GM12873 (cell line): ENCODE results near the gene EPHA8.

ENCODE experiments used
- TF ChIP-seq, protein P1 (sequence below): IDR thresholded peaks from 2 replicates; pipeline ENCODE4 v1.5.1; 2012; ENCODE audit warnings: low read depth, mild to moderate bottlenecking, moderate library complexity, low read length, control low read depth; ENCODE audit not compliant: insufficient read depth; ENCODE audit errors: missing control alignments

Gene EPHA8

DNA sequence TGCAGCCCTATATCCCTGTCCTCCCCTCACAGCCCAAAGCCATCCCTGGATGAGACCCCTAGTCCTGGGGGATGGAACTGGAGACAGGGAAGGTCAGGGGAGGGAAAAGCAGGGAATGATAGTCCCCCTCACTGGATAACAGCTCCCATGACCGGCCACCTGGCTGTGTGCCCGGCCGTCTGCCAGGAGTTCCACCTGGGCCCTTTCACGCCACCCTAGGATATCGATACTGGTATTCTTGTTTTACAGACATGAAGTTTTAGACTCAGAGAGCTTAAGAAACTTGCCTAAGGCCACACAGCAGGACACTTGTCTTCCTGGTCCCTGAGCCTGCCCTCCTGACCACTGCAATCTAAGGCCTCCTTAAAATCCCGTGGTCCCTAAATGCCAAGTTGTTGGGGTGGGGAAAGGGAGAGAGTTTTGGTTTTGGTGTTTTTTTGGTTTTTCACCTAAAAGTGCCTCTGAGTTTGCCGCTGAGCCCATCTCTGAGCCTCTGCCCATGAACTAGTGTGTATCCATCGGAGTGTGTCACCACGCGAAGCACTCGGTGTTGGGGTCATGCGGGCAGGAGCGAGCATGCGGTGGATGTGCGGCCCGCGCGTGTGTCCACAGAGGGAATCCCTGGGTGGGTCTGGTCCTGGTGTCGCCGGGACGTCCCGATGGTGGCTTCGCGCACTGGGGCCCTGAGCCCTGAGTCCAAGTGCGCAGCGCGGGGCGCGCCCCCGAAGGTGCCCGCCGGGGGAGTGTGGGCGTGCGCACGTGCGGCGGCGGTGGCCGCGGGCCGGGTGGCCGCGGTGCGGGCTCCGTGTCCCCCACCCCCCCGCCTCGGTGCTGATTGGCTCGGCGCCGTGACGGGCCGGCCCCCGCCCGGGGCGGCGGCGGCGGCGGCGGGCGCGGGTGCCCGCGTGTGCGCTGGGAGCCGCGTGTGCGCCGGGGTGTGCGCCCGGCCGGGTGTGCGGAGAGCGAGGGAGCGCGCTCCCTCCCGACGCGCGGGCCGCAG is at the start of gene EPHA8:
Gene EPHA8 (plus strand): TSS at position 906 of the 1,000 bp plus-strand sequence. CDS start 147 bp downstream, outside the sequence.
- TF ChIP-seq, protein P1, sequence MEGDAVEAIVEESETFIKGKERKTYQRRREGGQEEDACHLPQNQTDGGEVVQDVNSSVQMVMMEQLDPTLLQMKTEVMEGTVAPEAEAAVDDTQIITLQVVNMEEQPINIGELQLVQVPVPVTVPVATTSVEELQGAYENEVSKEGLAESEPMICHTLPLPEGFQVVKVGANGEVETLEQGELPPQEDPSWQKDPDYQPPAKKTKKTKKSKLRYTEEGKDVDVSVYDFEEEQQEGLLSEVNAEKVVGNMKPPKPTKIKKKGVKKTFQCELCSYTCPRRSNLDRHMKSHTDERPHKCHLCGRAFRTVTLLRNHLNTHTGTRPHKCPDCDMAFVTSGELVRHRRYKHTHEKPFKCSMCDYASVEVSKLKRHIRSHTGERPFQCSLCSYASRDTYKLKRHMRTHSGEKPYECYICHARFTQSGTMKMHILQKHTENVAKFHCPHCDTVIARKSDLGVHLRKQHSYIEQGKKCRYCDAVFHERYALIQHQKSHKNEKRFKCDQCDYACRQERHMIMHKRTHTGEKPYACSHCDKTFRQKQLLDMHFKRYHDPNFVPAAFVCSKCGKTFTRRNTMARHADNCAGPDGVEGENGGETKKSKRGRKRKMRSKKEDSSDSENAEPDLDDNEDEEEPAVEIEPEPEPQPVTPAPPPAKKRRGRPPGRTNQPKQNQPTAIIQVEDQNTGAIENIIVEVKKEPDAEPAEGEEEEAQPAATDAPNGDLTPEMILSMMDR: no peak

DNA sequence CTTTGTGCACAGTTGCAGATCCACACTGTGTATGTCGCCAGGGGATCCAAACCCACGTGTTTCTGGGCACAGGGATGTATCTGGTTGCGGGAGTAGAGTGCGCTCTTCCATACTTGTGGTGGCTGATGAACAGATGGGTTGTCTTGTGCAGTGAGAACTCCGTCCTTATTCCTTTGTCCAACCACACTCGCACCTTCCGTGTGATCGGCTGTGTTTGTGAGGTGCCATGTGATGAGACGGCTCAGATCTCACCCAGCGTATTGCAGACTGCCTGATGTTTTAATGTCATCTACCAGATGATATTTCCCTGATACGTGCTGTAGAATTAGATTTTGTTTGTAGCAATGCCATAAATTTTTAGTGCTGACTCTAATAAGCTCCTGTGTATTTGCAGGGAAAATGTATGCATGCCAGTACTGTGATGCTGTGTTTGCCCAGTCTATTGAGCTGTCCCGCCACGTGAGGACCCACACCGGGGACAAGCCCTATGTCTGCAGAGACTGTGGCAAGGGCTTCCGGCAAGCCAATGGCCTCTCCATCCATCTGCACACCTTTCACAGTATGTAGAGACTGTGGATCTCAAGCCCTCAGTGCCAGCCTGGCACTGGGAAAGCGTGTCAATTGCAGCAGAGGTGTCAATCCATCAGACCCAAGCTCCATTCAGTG is 46.2 kb upstream of the EPHA8 start:
- TF ChIP-seq, protein P1: no peak

DNA sequence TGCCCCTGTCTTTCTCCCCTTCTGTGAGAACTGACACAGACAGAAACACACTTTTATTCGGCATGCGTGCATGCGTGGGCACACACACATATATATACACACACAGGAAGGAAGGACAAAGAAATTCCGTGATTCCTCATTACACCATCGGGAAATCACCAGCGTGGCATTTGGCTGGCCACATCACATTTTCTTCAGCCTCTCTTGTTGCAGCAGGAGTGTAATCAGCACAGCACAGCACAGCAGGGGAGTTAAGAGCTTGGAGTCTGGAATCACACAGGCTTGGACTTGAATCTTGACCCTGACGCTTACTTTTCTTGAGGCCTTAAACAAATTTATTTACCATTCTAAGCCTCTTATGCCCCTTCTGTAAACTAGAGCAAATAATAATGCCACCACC is 45.3 kb upstream of the EPHA8 start:
- TF ChIP-seq, protein P1: no peak

DNA sequence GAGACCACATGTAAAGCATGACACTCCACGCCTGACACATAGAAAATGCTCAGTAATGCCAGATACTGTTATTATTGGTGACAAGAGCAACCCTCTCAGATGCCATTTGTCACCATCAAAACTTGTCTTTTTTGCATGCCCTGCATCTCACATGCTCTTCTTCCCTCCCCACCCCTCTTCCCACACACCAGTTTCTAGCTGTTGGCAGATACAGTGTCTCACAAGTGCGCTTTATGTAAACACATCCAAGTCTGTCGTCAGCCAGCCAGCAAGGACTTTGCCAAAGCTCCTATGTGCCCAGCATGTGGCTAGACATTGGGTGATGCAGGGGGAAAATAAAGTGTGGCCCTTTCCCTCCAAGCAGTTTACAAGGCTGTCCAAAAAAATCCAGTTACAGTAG is 44.9 kb upstream of the EPHA8 start:
- TF ChIP-seq, protein P1: no peak

DNA sequence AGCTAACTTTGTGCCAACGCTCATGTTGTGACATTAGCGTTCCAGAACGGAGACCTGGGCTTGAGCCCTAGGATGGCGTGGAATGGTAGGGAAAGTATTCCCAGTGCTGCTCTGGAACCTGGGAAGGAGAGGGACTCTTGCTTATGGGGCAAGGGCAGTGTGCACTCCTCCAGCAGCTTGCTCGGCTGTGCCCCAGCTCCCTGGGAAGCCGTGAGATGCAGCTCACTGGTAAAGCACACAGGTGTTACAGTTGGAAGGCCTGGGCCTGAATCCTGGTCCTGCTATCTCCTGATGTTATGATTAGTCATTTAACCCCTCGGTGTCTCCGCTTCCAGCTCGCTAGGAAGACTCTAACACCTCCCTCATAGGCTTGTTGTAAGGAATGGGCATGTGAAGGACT is 42.4 kb upstream of the EPHA8 start:
- TF ChIP-seq, protein P1: no peak

DNA sequence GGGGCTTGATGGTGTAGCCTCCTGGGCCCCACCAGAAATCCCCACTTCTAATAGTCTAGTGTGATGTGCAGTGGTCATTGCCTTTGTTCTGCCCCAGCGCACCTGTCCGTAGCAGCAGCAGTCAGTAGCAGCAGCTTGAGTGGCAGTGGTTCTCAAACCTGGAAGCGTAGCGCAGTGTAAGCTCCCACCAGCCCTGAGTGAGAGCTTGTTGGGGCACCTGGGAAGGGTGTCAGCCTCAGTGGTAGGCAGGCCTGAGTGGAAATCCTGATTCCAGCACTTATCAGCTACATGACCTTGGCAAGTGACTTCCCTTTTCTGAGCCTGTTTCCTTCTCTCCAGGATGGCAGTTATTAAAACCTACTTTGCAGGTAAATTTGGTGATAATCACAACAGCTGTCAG is 41.6 kb upstream of the EPHA8 start:
- TF ChIP-seq, protein P1: no peak

DNA sequence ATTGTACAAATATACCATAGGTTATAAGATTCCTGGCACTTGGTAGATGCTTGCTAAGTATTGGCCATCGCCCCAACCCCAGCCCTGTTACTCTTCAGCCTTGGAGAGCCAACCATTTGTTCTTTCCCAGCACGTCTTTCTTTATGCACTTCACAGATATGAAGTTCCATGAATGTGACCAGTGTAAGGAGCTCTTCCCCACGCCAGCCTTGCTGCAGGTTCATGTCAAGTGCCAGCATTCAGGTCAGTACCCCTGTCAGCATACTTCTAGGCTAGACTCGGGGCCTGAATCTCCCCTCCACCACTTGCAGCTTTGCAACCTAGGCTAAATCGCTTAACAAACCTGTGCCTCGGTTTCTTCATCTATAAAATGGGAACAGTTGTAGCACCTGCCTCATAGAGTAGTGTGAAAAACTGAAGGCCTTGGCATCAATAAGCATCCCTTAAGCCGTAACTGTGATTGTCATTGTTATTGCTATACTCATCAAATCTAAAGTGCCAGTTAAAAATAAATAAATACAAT is 41.0 kb upstream of the EPHA8 start:
- TF ChIP-seq, protein P1: no peak
